H1 (cell line): Measurements from ENCODE around the gene CTPS1. TPM values are rescaled to one million over a fixed set of nuclear protein-coding genes. Genes with fewer than 3 reads are reported as not detected.

ENCODE experiments used
- CTCF ChIA-PET: fragments of 300-600 bp; sonication (Branson Sonifier 250); formaldehyde crosslinking; loops from one replicate; lab custom pipeline; 2021; ENCODE audit not compliant: partially characterized antibody; lab: Charles Lee
- POLR2A ChIA-PET: fragments of 300-600 bp; sonication (Branson Sonifier 250); formaldehyde crosslinking; loops from one replicate; lab custom pipeline; 2021; ENCODE audit warnings: inconsistent platforms; ENCODE audit not compliant: partially characterized antibody; lab: Charles Lee
- DNase-seq, 2 experiments: peaks; one replicate each; pipeline versions ENCODE4 v3.0.0 to v3.0.0-alpha.2; 2010 to 2022; ENCODE audit warnings: low spot score in 2 of 2, low read depth in 1 of 2, mixed read lengths in 1 of 2
- FAIRE-seq: peaks from 2 replicates; lab custom pipeline; 2011; peaks lifted over from hg19 to GRCh38; lab: Jason Lieb, UNC
- H2AFZ ChIP-seq: 2 replicates; pipeline ENCODE4 v1.8.1; 2012; ENCODE audit warnings: low read length, inconsistent platforms
- H2AK5ac ChIP-seq: 2 replicates; pipeline ENCODE4 v1.6.1; 2013; ENCODE audit warnings: low read depth, low read length
- H2BK120ac ChIP-seq: replicated peaks from 2 replicates; pipeline ENCODE3; 2013; ENCODE audit warnings: low read depth, low read length, inconsistent platforms
- H2BK12ac ChIP-seq: 2 replicates; pipeline ENCODE4 v1.6.1; 2013; ENCODE audit warnings: low read depth, low read length
- H2BK15ac ChIP-seq: 2 replicates; pipeline ENCODE4 v1.6.1; 2013; ENCODE audit warnings: low read length
- H2BK20ac ChIP-seq: 2 replicates; pipeline ENCODE4 v1.6.1; 2013; ENCODE audit warnings: low read length
- H2BK5ac ChIP-seq: 2 replicates; pipeline ENCODE4 v1.6.1; 2013; ENCODE audit warnings: low read depth, low read length
- H3K14ac ChIP-seq: 2 replicates; pipeline ENCODE4 v1.6.1; 2013; ENCODE audit warnings: inconsistent platforms; ENCODE audit not compliant: insufficient read length
- H3K18ac ChIP-seq: 2 replicates; pipeline ENCODE4 v1.6.1; 2013; ENCODE audit warnings: low read length; ENCODE audit errors: extremely low read depth
- H3K23ac ChIP-seq: 2 replicates; pipeline ENCODE4 v1.6.1; 2013; ENCODE audit warnings: inconsistent platforms; ENCODE audit not compliant: insufficient read length
- H3K23me2 ChIP-seq: 2 replicates; pipeline ENCODE4 v1.6.1; 2013; ENCODE audit warnings: low read depth, low read length
- H3K27ac ChIP-seq: 2 replicates; pipeline ENCODE4 v1.6.1; 2011; ENCODE audit warnings: low read depth, low read length, inconsistent platforms
- H3K27me3 ChIP-seq, 4 experiments: replicated peaks in 1 of 4; 1 replicate in 1 of 4; 2 replicates in 3 of 4; pipeline versions ENCODE4 v1.6.1 to v1.8.1; 2011 to 2013; ENCODE audit warnings: low read length in 3 of 4, mild to moderate bottlenecking in 3 of 4, inconsistent platforms in 2 of 4, mixed read lengths in 2 of 4, moderate library complexity in 1 of 4; ENCODE audit not compliant: control insufficient read depth in 3 of 4, insufficient read depth in 3 of 4; ENCODE audit errors: extremely low read depth in 1 of 4
- H3K36me3 ChIP-seq, 4 experiments: 2 replicates each; pipeline versions ENCODE4 v1.6.1 to v1.8.1; 2011 to 2013; ENCODE audit warnings: mild to moderate bottlenecking in 4 of 4, low read length in 3 of 4, moderate library complexity in 2 of 4, control low read depth in 1 of 4, inconsistent platforms in 1 of 4; ENCODE audit not compliant: insufficient read depth in 4 of 4, control insufficient read depth in 2 of 4
- H3K4ac ChIP-seq: replicated peaks from 2 replicates; pipeline ENCODE3; 2013; ENCODE audit warnings: low read length, low read depth, mixed read lengths, inconsistent platforms; ENCODE audit not compliant: insufficient read length
- H3K4me1 ChIP-seq, 4 experiments: replicated peaks in 1 of 4; 1 replicate in 1 of 4; 2 replicates in 3 of 4; pipeline versions ENCODE4 v1.6.1 to v1.8.1; 2011 to 2013; ENCODE audit warnings: low read length in 3 of 4, inconsistent platforms in 2 of 4, mixed read lengths in 1 of 4; ENCODE audit not compliant: insufficient read depth in 4 of 4, control insufficient read depth in 3 of 4
- H3K4me2 ChIP-seq, 2 experiments: 2 replicates each; pipeline versions ENCODE4 v1.6.1 to v1.8.1; 2011 to 2013; ENCODE audit warnings: low read depth in 2 of 2, low read length in 2 of 2, control low read depth in 1 of 2, inconsistent platforms in 1 of 2, mild to moderate bottlenecking in 1 of 2; ENCODE audit not compliant: insufficient read depth in 1 of 2
- H3K4me3 ChIP-seq, 4 experiments: fragments of 200-600, 300-600 bp in 1 of 4; sonication (generic), shearing (Covaris generic), sonication (Bioruptor Twin) in 1 of 4; 2 replicates each; pipeline versions ENCODE4 v1.5.1 to v1.8.1; 2011 to 2016; ENCODE audit warnings: low read length in 4 of 4, low read depth in 3 of 4, control low read depth in 2 of 4, inconsistent platforms in 2 of 4, mild to moderate bottlenecking in 2 of 4, mixed read lengths in 1 of 4, moderate library complexity in 1 of 4; ENCODE audit not compliant: insufficient read depth in 2 of 4; ENCODE audit errors: extremely low read depth in 1 of 4
- H3K56ac ChIP-seq: replicated peaks from 2 replicates; pipeline ENCODE3; 2013; ENCODE audit warnings: low read depth, mild to moderate bottlenecking, mixed read lengths, low read length, inconsistent platforms; ENCODE audit not compliant: insufficient read length
- H3K79me1 ChIP-seq: 2 replicates; pipeline ENCODE4 v1.6.1; 2013; ENCODE audit warnings: low read depth, low read length, control low read depth
- H3K79me2 ChIP-seq, 2 experiments: 2 replicates each; pipeline versions ENCODE4 v1.6.1 to v1.8.1; 2012 to 2013; ENCODE audit warnings: low read length in 2 of 2, mild to moderate bottlenecking in 2 of 2, inconsistent platforms in 1 of 2; ENCODE audit not compliant: insufficient read depth in 2 of 2, control insufficient read depth in 1 of 2
- H3K9ac ChIP-seq, 4 experiments: replicated peaks in 1 of 4; 1 replicate in 1 of 4; 2 replicates in 3 of 4; pipeline versions ENCODE4 v1.6.1 to v1.8.1; 2011 to 2013; ENCODE audit warnings: low read depth in 3 of 4, low read length in 3 of 4, control low read depth in 2 of 4, mild to moderate bottlenecking in 2 of 4, moderate library complexity in 2 of 4, inconsistent platforms in 1 of 4; ENCODE audit errors: extremely low read depth in 1 of 4
- H3K9me3 ChIP-seq, 2 experiments: 2 replicates each; pipeline versions ENCODE4 v1.6.1 to v1.8.1; 2012 to 2013; ENCODE audit warnings: mild to moderate bottlenecking in 2 of 2, moderate library complexity in 2 of 2, control low read depth in 1 of 2, inconsistent platforms in 1 of 2, low read depth in 1 of 2, low read length in 1 of 2, mixed read lengths in 1 of 2; ENCODE audit not compliant: insufficient read depth in 2 of 2
- H4K20me1 ChIP-seq, 2 experiments: replicated peaks in 1 of 2; 2 replicates each; pipeline versions ENCODE3 to v1.8.1; 2011 to 2013; ENCODE audit warnings: inconsistent platforms in 2 of 2, low read length in 2 of 2, mild to moderate bottlenecking in 1 of 2; ENCODE audit not compliant: insufficient read depth in 2 of 2, control insufficient read depth in 1 of 2
- H4K5ac ChIP-seq: 2 replicates; pipeline ENCODE4 v1.6.1; 2013; ENCODE audit warnings: low read length, low read depth, mixed read lengths, inconsistent platforms; ENCODE audit not compliant: insufficient read length
- H4K8ac ChIP-seq: 2 replicates; pipeline ENCODE4 v1.8.0; 2013; ENCODE audit warnings: mild to moderate bottlenecking, moderate library complexity, low read length, inconsistent platforms; ENCODE audit not compliant: insufficient read depth; ENCODE audit errors: extremely low read depth
- H4K91ac ChIP-seq: replicated peaks from 2 replicates; pipeline ENCODE3; 2013; ENCODE audit warnings: low read length, mixed read lengths, inconsistent platforms; ENCODE audit not compliant: insufficient read length
- EGR1 ChIP-seq: IDR thresholded peaks from 2 replicates; pipeline ENCODE4 v1.6.1; 2011; ENCODE audit warnings: low read depth, low read length, borderline replicate concordance
- KDM4A ChIP-seq: IDR thresholded peaks from one replicate; pipeline ENCODE4 v1.7.1; 2012; ENCODE audit warnings: low read depth, mild to moderate bottlenecking, moderate library complexity, low read length, inconsistent platforms; ENCODE audit not compliant: severe bottlenecking
- POLR2A ChIP-seq, 2 experiments: IDR thresholded peaks; 1 replicate in 1 of 2; 2 replicates in 1 of 2; pipeline ENCODE4 v1.6.1; 2011; ENCODE audit warnings: low read depth in 2 of 2, low read length in 2 of 2, mild to moderate bottlenecking in 2 of 2; ENCODE audit errors: control extremely low read depth in 1 of 2
- POLR2AphosphoS5 ChIP-seq: IDR thresholded peaks from 2 replicates; pipeline ENCODE4 v1.6.1; 2011; ENCODE audit warnings: low read depth, low read length
- SIX5 ChIP-seq: IDR thresholded peaks from 2 replicates; pipeline ENCODE4 v1.6.1; 2011; ENCODE audit warnings: mild to moderate bottlenecking, low read depth, low read length
- TAF7 ChIP-seq: optimal IDR thresholded peaks from 2 replicates; pipeline ENCODE3; 2011; ENCODE audit warnings: low read depth, mild to moderate bottlenecking, inconsistent platforms, low read length, moderate library complexity, borderline replicate concordance
- WGBS, 2 experiments: shearing (Covaris generic) in 1 of 2; methylation state at CpG; one replicate each; pipeline versions ENCODE4 v1.1.6 to v1.1.7; 2013 to 2015; ENCODE audit warnings: low lambda C conversion rate in 2 of 2, mixed read lengths in 2 of 2, inconsistent platforms in 1 of 2, low coverage in 1 of 2, missing lambda C conversion rate in 1 of 2; ENCODE audit not compliant: insufficient replicate concordance in 2 of 2, insufficient coverage in 1 of 2, insufficient read length in 1 of 2; ENCODE audit errors: extremely low coverage in 1 of 2, missing lambda C conversion rate in 1 of 2; 5-methylcytosine and 5-hydroxymethylcytosine counted together
- polyA plus RNA-seq, 7 experiments: library from polyadenylated mRNA; depleted of rRNA in 3 of 7; stranded (reverse) in 5 of 7; unstranded in 2 of 7; fragments of >200 nt in 5 of 7; fragments of 200-250 nt in 2 of 7; gene quantifications; 1 replicate in 5 of 7; 2 replicates in 1 of 7; 4 replicates in 1 of 7; pipeline versions ENCODE4 v1.2.1 to v1.2.3, GENCODE V29; 2011 to 2013; ENCODE audit warnings: missing spikeins in 2 of 7, mixed read lengths in 2 of 7
- total RNA-seq: library from RNA; stranded (reverse); fragmentation: NEBNext Ultra II Directional; extraction: Animal tissue kit (Norgen Biotek cat#: 25700); gene quantifications from 2 replicates; pipeline ENCODE4 v1.2.1, GENCODE V29; 2021

The CTPS1 gene
- total and polyA plus RNA-seq, 2 of the 8 experiments (the other 6 are each of a cell fraction or from before 2014, with no cell fraction given), result 35.5 to 103 TPM

- H2BK20ac ChIP-seq, result no peak overlapping the region
- no peak overlapping the region for H2BK15ac ChIP-seq
- H3K36me3 ChIP-seq, result peaks cover 16 to 26% (median 23%) of the 10 kb centered on the region in 4 experiments
- peak overlapping the region; percentile 78 to 87 (median 80) for H3K4me3 ChIP-seq
- DNase-seq (no peak), FAIRE-seq (no peak)
- no peak overlapping the region; the same call in 1 of the 2 replicates for H2AK5ac ChIP-seq
- WGBS, 2 experiments, result 11% methylated on average over 27 of the region's 27 CpGs; no CpG with 5 or more reads in 1 of the 2 experiments
- peak overlapping the region; percentile 96; the same call in 1 of the 2 replicates for H4K8ac ChIP-seq
- no peak overlapping the region; the same call in 1 of the 2 replicates for H3K18ac ChIP-seq
- no peak overlapping the region for H3K23ac ChIP-seq
- POLR2A ChIA-PET, result interaction anchor here (0.6 to 9.6 kb wide), 24 partner anchors 11 to 393 kb away, joined by 3 to 49 read pairs (median 4); partner anchors contain the start of genes CITED4, NFYC, SCMH1 and SLFNL1
- CTCF ChIA-PET, result interaction anchor here (1.4 kb wide), 1 partner anchor 125 kb away, joined by 4 read pairs; no protein-coding TSS in a partner anchor
- peak overlapping the region; percentile 84 for H3K4ac ChIP-seq
- H3K9me3 ChIP-seq, result no peaks in the 10 kb centered on the region
- no peak overlapping the region for H2BK5ac ChIP-seq
- peak overlapping the region; percentile 41 for H2BK120ac ChIP-seq
- no peak overlapping the region for H3K14ac ChIP-seq
- peak overlapping the region; percentile 92 to 96 for H3K4me2 ChIP-seq
- H4K5ac ChIP-seq, result peak overlapping the region; percentile 68
- no peaks in the 10 kb centered on the region for H3K27me3 ChIP-seq
- H3K4me1 ChIP-seq, result peaks cover 4 to 11% (median 6%) of the 10 kb centered on the region in 4 experiments; a peak in 5 of 7 replicates
- H2AFZ ChIP-seq, result no peak overlapping the region
- H2BK12ac ChIP-seq, result no peak overlapping the region
- peaks cover 17 to 52% of the 10 kb centered on the region in 2 experiments for H3K79me2 ChIP-seq
- peak overlapping the region; percentile 94 for H3K27ac ChIP-seq
- peaks cover 11% of the 10 kb centered on the region; the same call in 1 of the 2 replicates for H3K23me2 ChIP-seq
- H3K9ac ChIP-seq, result peak overlapping the region; percentile 81 to 92 (median 88)
- peak overlapping the region; percentile 75 for H4K91ac ChIP-seq
- peaks cover 5 to 19% of the 10 kb centered on the region in 2 experiments for H4K20me1 ChIP-seq
- TF ChIP-seq SIX5, result no peak
- no peak for TF ChIP-seq EGR1
- peak in 1 of 2 experiments; percentile 29; a peak in 2 of 3 replicates for TF ChIP-seq POLR2A (IDR thresholded peaks at IDR 0.05; ENCODE audit: control extremely low read depth in 1 of 2, low read depth in 2 of 2, low read length in 2 of 2)
- TF ChIP-seq TAF7, result no peak
- peak; percentile 11; the same call in 1 of the 2 replicates for TF ChIP-seq POLR2AphosphoS5
- TF ChIP-seq KDM4A, result peak; percentile 6
- H3K56ac ChIP-seq, result peak overlapping the region; percentile 71
- H3K79me1 ChIP-seq, result no peaks in the 10 kb centered on the region
These were observed 1.1 kb downstream of the CTPS1 start for GRCh38 chr1:40980453-40981121.
